Rectal smooth muscle tissue (tissue), 1 donor: ENCODE measurements around the gene ZDHHC4.

ENCODE experiments used
- H3K27ac ChIP-seq: one replicate; pipeline ENCODE4 v1.7.0; 2013; ENCODE audit warnings: low read depth, low read length, inconsistent platforms
- H3K27me3 ChIP-seq: one replicate; pipeline ENCODE4 v1.7.0; 2013; ENCODE audit warnings: low read length; ENCODE audit not compliant: control insufficient read depth, insufficient read depth
- H3K36me3 ChIP-seq: one replicate; pipeline ENCODE4 v1.7.0; 2013; ENCODE audit warnings: low read length; ENCODE audit not compliant: control insufficient read depth, insufficient read depth
- H3K4me1 ChIP-seq: one replicate; pipeline ENCODE4 v1.7.0; 2013; ENCODE audit warnings: low read length; ENCODE audit not compliant: control insufficient read depth, insufficient read depth
- H3K4me3 ChIP-seq: one replicate; pipeline ENCODE4 v1.7.0; 2013; ENCODE audit warnings: low read length
- H3K9ac ChIP-seq: one replicate; pipeline ENCODE4 v1.7.0; 2013; ENCODE audit warnings: low read length

The ZDHHC4 gene

DNA sequence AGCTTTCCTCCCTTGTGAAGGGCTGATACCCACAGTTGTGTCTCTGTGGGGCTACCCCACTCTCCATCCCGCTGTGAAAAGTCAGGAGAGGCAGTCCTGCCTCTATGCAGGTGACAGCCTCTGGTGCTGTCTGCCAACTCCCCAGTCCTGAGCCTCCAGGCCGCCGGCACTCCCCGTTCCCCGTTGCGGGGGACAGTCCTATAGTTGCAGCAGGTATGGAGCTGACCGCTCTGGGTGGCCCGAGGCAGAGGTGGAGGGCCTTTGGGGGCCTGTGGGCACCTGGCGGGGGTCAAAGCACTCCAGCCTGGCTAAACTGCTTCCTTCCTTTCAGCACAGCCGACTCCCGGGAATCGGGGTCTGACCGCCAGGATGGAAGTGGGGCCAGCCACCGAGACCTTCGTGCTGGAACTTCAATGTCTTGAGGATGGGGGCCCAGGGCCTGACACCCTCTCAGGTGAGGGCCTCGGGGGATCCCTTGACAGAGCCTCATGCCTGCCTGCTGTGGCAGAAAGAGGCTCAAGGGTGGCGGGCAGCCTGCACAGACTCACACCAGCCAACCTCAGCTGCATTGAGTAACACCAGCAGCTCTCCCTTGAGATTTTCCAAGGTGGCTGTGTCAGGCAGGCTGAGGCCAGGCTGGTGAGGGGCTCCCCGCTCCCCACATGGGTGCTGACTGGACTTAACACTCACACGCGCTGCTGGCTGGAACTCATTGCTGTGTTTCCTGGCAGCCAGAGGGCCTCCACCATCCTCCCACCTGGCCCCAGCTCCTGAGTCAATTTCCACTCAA, 39.8 kb downstream of the ZDHHC4 start:
- H3K27me3 ChIP-seq = no peaks in the 10 kb centered on the region
- no peak overlapping the region for H3K27ac ChIP-seq
- no peak overlapping the region for H3K4me3 ChIP-seq
- no peak overlapping the region for H3K9ac ChIP-seq
- peaks cover 3% of the 10 kb centered on the region for H3K4me1 ChIP-seq
- H3K36me3 ChIP-seq = peaks cover 8% of the 10 kb centered on the region

DNA sequence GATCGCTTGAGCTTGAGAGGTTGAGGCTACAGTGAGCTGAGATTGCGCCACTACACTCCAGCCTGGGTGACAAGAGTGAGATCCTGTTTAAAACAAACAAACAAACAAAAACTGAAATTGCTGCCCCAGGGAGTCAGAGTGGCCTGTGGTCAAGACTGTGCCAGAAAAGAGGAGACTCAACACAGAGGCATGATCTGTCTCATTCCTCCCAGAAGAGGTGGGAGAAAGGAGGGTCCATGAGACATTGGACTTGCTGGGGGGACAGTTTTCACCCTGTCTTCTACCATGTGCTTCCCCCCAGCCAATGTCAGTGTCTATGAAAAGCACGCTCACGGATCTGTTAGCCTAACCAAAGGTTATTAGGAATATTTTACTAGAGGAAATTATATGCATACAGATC, 41.4 kb downstream of the ZDHHC4 start:
- Histone ChIP-seq H3K4me1 (peaks cover 3% of the 10 kb centered on the region), H3K4me3 (no peak overlapping the region), H3K27me3 (no peaks in the 10 kb centered on the region), H3K36me3 (peaks cover 8% of the 10 kb centered on the region), H3K9ac (no peak overlapping the region), H3K27ac (no peak overlapping the region)

DNA sequence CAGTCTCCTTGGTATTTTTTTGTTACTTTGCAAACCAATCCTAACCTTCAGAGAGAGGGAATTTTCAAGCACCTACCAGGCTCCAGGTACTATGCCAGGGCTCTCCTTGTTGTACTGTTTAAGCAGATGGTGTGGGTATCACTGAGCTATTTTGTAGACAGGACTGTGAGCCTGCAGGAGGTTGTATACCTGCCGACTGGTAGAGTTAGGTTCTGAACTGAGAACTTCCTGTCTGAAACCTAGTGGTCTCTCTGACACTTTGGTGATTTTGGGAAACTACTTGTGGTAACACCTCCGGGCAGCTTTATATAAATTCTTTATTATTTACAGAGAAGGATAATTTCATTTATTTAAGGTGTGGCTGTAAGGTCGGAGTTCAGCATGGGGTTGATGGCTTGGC, 42.7 kb downstream of the ZDHHC4 start:
- Histone ChIP-seq H3K9ac (no peak overlapping the region), H3K4me3 (no peak overlapping the region), H3K4me1 (peaks cover 3% of the 10 kb centered on the region), H3K27ac (no peak overlapping the region), H3K36me3 (peaks cover 8% of the 10 kb centered on the region), H3K27me3 (no peaks in the 10 kb centered on the region)

DNA sequence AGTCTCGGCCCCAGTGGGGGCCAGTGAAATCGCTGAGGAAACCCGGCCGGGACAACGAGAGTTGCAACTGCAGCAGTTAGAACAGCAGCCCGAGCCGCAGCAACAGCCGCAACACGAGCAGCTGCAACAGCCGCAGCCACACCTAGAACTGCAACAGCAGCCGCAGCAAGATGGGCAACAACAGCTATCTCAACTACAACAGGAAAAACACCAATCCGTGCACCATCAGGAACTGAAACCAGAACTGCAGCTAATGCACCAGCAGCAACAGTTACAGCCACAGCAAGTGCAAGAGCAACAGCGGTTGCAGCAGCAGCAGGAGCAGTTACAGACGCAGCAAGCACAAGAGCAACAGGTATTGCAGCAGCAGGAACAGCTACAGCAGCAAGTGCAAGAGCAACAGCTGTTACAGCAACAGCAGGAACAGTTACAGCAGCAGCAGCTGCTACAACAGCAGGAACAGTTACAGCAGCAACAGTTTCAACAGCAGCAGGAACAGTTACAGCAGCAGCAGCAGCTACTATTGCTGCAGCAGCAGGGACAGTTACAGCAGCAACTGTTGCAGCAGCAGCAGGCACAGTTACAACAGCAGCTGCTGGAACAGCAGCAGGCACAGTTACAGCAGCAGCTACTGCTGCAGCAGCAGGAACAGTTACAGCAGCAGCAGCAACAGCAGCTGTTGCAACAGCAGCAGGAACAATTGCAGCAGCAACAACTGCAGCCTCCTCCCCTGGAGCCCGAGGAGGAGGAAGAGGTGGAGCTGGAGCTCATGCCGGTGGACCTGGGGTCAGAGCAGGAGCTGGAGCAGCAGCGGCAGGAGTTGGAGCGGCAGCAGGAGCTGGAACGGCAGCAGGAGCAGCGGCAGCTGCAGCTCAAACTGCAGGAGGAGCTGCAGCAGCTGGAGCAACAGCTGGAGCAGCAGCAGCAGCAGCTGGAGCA, 44.2 kb downstream of the ZDHHC4 start:
- H3K4me3 ChIP-seq = no peak overlapping the region
- H3K9ac ChIP-seq = no peak overlapping the region
- H3K36me3 ChIP-seq = peaks cover 8% of the 10 kb centered on the region
- no peaks in the 10 kb centered on the region for H3K4me1 ChIP-seq
- no peak overlapping the region for H3K27ac ChIP-seq
- no peaks in the 10 kb centered on the region for H3K27me3 ChIP-seq

DNA sequence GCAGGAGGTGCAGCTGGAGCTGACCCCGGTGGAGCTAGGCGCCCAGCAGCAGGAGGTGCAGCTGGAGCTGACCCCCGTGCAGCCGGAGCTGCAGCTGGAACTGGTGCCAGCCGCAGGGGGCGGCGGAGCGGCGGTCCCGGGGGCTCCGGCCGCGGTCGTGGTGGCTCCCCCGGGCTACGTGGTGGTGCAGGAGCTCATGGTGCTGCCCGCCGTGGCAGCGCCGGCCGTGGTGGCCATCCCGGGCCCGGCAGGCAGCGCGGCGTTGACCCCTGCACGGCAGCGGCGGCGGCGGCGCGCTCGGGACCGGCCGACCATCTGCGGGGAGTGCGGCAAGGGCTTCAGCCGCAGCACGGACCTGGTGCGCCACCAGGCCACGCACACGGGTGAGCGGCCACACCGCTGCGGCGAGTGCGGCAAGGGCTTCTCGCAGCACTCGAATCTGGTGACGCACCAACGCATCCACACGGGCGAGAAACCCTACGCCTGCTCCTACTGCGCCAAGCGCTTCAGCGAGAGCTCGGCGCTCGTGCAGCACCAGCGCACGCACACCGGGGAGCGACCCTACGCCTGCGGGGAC, 45.0 kb downstream of the ZDHHC4 start:
- Histone ChIP-seq H3K36me3 (peaks cover 8% of the 10 kb centered on the region), H3K4me3 (no peak overlapping the region), H3K27ac (no peak overlapping the region), H3K4me1 (no peaks in the 10 kb centered on the region), H3K27me3 (no peaks in the 10 kb centered on the region), H3K9ac (no peak overlapping the region)

DNA sequence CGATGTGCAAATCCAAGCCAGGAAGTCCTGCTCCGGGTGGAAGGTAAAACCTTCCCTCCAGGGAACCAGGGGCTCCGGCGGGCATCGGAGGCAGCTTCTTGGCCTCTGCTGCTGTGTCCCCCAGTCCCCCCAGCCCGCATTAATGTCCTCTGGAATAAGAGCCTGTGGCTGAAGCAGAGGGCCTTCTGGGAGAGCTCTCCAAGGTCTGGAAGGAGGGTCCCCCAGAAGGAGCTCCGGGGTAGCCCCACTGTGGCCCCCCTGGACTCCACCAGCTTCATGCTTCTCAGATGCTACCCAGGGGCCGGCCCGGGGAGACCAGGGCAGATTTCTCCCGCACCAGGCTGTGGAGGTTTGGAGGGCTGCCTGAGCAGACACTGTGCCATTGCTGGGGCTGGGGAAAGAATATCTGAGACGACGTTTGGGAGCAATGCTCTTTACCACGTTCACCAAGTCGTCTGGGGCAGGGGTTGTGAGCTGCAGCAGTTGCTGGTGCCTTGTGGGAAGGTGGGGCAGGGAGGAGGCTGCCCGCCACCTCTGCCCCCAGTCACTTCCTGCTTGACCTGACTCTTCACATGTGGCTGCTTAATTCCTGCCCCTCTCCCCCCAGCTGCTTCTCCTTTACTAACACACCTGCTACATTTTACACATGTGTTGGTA, 46.5 kb downstream of the ZDHHC4 start:
- no peaks in the 10 kb centered on the region for H3K4me1 ChIP-seq

DNA sequence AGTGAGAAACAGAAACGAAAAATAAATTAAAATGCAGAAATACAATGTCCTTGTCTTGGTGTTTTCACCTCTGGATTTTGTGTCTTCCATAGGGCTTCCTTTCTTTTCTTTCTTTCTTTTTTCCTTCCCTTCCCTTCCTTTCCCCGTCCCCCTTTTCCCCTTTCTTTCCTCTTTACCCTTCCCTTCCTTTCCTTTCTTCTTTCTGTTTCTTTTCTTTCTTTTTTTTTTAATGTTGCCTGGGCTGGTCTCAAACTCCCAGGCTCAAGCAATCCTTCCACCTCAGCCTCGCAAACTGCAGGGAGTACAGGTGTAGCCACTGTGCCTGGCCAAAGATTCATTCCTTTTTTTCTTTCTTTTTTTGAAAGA, 47.0 kb downstream of the ZDHHC4 start:
- Histone ChIP-seq H3K36me3 (peaks cover 8% of the 10 kb centered on the region), H3K4me1 (no peaks in the 10 kb centered on the region), H3K9ac (no peak overlapping the region), H3K4me3 (no peak overlapping the region), H3K27me3 (no peaks in the 10 kb centered on the region), H3K27ac (no peak overlapping the region)

More for the DNA sequence above, 46.5 kb downstream of the ZDHHC4 start:
- H3K27ac ChIP-seq = no peak overlapping the region
- no peak overlapping the region for H3K9ac ChIP-seq
- H3K4me3 ChIP-seq = no peak overlapping the region
- H3K36me3 ChIP-seq = peaks cover 8% of the 10 kb centered on the region
- H3K27me3 ChIP-seq = no peaks in the 10 kb centered on the region

DNA sequence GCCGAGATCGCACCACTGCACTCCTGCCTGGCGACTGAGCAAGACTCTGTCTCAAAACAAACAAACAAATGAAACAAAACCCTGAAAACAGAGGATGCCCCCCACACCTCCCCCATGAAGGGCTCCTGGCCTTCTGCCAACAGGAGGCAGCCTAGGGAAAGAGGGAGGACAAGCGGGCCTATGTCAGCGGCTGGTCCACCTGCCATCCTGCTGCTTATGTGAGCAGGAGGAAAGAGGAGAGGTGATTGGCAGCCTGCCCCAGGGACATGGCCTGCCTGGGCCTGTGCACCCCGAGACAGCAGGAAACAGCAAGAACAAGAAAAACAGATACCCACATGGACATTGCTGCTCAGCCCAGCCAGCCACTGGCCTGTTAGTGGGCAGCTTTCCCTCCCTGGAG, 50.8 kb downstream of the ZDHHC4 start:
- H3K4me3 ChIP-seq = no peak overlapping the region
- no peaks in the 10 kb centered on the region for H3K36me3 ChIP-seq
- no peak overlapping the region for H3K27ac ChIP-seq
- H3K9ac ChIP-seq = no peak overlapping the region
- H3K27me3 ChIP-seq = no peaks in the 10 kb centered on the region
- H3K4me1 ChIP-seq = no peaks in the 10 kb centered on the region

DNA sequence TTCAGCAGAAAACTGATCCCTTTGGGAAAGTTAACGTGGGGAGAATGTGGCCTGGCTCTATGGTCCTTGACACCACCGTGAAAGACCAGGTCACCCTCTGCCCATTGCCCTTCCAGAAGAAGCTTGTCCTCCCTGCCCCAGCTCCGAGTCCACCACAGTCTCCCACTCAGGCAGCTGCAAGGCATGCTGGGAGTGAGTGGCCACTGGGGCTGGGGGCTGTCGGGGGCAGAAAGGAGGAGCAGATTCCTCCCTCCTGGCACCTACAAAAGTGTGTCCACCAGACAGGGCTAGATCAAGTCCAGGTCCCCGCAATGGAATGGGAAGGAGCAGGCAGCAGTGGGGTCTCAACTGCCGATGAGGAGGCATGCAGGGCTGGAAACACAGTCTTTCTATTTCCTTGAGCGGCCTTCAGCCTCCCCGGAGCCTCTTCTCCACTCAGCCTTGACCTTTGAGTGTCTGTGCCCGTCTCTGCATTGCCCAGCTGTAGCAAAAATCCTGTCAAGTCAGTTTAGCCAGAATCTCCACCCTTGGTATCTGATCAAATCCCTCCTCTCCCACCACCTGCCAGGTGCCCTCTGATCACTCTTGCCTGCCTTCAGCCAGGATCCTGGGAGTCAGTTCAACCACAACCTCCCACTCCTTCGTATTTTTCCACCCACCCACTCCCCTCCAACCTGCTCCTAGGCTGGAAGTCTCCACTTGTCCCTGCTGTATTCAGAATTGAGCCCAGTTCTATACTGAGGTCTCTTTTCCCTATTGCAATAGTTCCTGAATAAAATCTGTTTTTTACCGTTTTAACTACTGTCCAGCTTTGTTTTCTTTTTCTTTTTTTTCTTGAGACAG, 53.0 kb downstream of the ZDHHC4 start:
- no peak overlapping the region for H3K27ac ChIP-seq
- H3K36me3 ChIP-seq = no peaks in the 10 kb centered on the region
- no peaks in the 10 kb centered on the region for H3K4me1 ChIP-seq

DNA sequence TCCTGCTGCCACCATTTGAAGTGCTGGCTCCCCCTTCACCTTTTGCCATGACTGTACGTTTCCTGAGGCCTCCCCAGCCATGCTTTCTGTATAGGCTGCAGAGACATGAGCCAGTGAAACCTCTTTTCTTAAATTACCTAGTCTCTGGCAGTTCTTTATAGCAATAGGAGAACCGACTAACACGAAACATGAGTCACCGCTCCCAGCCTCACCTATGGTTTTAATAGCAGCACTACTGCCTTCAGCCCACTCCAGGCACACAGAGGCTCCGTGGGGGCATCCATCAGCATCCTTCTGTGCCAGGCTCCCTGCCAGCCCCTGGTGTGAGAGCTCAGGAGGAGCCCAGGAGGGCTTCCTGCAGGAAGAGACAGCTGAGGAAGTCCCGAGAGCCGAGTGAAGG, 54.4 kb downstream of the ZDHHC4 start:
- H3K4me3 ChIP-seq = no peak overlapping the region
- H3K27ac ChIP-seq = no peak overlapping the region
- H3K36me3 ChIP-seq = no peaks in the 10 kb centered on the region
- H3K9ac ChIP-seq = no peak overlapping the region
- H3K27me3 ChIP-seq = no peaks in the 10 kb centered on the region
- no peaks in the 10 kb centered on the region for H3K4me1 ChIP-seq

More for the DNA sequence above, 53.0 kb downstream of the ZDHHC4 start:
- Histone ChIP-seq H3K9ac (no peak overlapping the region), H3K27me3 (no peaks in the 10 kb centered on the region), H3K4me3 (no peak overlapping the region)

DNA sequence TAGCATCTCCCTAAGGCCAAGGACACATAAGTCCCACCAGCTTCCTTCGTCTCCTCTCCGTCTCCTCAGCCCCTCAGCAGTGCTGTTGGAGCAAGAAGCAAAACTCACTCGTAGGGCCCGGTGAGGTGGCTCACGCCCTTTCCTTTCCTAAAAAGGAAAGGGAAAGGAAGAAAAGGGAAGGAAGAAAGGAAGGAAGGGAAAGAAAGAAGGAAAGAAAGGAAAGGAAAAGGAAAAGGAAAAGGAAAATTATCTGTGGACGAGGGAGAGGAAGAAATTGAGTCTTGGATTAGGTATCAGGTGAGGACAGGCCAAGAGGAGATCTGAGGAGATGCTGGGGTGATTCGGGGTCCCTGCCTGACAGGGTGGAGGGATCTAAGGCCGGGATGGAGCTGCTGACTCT, 56.8 kb downstream of the ZDHHC4 start:
- no peak overlapping the region for H3K27ac ChIP-seq

More for the DNA sequence above, 56.8 kb downstream of the ZDHHC4 start:
- no peaks in the 10 kb centered on the region for H3K27me3 ChIP-seq
- no peaks in the 10 kb centered on the region for H3K36me3 ChIP-seq
- no peak overlapping the region for H3K4me3 ChIP-seq
- H3K9ac ChIP-seq = no peak overlapping the region
- H3K4me1 ChIP-seq = no peaks in the 10 kb centered on the region
